ENCODE results near the gene ACOT2.

DNA sequence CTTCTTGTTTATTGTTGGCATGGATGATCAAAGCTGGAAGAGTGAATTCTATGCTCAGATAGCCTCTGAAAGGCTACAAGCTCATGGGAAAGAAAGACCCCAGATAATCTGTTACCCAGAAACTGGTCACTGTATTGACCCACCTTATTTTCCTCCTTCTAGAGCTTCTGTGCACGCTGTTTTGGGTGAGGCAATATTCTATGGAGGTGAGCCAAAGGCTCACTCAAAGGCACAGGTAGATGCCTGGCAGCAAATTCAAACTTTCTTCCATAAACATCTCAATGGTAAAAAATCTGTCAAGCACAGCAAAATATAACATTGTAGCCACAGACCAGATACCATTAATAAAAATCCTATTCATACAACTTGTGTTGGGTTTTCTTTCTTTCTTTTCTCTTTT is 50.5 kb downstream of the ACOT2 start:
- TF ChIP-seq POLR2A (IDR thresholded peaks at IDR 0.05), result no peak
- TF ChIP-seq, protein P1, sequence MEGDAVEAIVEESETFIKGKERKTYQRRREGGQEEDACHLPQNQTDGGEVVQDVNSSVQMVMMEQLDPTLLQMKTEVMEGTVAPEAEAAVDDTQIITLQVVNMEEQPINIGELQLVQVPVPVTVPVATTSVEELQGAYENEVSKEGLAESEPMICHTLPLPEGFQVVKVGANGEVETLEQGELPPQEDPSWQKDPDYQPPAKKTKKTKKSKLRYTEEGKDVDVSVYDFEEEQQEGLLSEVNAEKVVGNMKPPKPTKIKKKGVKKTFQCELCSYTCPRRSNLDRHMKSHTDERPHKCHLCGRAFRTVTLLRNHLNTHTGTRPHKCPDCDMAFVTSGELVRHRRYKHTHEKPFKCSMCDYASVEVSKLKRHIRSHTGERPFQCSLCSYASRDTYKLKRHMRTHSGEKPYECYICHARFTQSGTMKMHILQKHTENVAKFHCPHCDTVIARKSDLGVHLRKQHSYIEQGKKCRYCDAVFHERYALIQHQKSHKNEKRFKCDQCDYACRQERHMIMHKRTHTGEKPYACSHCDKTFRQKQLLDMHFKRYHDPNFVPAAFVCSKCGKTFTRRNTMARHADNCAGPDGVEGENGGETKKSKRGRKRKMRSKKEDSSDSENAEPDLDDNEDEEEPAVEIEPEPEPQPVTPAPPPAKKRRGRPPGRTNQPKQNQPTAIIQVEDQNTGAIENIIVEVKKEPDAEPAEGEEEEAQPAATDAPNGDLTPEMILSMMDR (IDR thresholded peaks at IDR 0.05), result no peak
